Smooth muscle cell of the brain vasculature (primary cell): Measurements from ENCODE around the gene TBCE.

ENCODE experiments used
- DNase-seq: peaks from one replicate; pipeline ENCODE4 v3.0.0-alpha.2; 2012; ENCODE audit warnings: low read depth, low spot score

Gene TBCE

DNA sequence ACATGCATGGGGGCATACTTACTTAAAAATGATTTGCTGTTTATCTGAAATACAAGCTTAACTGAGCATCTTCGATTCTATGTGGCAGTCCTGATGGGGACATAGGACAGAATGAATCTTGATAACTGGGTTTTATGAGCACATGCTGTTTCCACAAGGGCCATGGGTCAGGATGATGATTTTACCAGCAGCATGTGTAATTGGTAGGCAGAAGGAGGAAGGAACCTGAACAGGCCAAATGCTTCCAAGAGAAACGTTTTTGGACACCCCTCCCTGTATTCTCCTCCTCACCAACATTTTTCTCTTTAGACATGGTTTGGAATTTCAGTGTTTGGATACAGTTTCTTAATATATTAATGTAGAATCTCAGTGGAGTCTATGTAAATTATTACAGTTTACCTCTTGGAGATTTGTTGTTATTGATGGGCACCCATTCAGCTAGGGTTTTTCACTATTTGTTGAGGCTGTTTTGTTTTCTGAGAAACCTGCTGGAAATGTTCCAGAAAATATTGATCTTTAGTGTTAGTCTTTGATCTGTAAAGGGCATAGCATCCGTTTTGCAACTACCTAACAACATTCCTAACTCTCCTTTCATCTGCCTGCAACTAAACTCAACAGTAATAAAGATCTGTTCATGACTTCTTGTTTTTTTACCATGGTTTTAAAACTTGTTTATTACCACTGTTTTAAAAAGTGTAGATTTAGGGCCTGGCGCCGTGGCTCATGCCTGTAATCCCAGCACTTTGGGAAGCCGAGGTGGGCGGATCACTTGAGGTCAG, 42.0 kb downstream of the TBCE start:
- DNase-seq = no peak

DNA sequence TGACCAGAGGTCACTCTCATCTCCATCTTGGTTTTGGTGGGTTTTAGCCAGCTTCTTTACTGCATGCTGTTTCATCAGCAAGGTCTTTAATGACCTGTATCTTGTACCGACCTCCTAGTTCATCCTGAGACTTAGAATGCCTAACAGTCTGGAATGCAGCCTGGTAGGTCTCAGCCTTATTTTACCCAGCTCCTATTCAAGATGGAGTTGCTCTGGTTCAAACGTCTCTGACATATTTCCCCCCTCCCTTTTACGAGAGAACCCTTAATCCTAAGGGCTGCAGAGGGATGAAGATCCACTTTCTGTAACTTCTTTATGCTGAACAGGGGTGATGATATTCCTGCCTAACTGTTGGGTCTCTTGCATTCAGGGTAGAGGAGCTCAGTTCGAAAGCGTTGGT, 43.2 kb downstream of the TBCE start:
- no peak for DNase-seq

DNA sequence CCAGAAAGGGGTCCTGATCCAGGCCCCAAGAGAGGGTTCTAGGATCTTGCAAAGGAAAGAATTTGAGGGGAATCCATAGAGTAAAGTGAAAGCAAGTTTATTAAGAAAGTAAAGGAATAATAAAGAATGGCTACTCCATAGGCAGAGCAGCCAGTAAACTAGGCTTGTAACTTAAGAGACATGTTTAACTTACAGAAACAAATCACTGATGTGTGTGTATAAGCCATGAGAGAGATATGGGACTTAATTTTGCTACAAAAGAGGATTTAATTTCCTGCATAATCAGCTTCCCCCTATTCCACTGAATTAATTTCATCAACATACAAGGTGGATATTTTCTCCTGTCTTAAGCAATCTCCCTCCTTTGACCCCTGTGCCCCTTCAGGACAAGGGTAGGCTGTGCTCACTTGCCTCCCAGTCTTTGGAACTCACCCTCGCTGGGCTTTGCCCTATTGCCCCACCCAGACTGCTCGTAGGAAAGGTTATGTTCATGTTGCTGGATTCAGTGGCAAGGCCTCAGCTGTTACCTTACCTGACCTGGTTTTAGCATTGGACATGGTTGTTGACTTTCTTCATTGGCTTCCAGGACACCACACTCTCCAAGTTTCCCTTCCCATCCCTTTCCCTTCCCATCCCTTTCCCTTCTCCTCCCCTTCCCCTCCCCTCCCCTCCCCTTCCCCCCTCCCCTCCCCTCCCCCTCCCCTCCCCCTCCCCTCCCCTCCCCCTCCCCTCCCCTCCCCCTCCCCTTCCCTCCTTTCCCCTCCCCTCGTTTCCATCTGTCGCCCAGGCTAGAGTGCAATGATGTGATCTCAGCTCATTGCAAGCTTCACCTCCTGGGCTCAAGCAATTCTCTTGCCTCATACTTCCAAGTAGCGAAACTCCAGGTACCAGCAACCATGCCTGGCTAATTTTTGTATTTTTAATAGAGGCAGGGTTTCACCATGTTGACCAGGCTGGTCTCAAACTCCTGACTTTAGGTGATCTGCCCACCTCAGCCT, 44.6 kb downstream of the TBCE start:
- no peak for DNase-seq

DNA sequence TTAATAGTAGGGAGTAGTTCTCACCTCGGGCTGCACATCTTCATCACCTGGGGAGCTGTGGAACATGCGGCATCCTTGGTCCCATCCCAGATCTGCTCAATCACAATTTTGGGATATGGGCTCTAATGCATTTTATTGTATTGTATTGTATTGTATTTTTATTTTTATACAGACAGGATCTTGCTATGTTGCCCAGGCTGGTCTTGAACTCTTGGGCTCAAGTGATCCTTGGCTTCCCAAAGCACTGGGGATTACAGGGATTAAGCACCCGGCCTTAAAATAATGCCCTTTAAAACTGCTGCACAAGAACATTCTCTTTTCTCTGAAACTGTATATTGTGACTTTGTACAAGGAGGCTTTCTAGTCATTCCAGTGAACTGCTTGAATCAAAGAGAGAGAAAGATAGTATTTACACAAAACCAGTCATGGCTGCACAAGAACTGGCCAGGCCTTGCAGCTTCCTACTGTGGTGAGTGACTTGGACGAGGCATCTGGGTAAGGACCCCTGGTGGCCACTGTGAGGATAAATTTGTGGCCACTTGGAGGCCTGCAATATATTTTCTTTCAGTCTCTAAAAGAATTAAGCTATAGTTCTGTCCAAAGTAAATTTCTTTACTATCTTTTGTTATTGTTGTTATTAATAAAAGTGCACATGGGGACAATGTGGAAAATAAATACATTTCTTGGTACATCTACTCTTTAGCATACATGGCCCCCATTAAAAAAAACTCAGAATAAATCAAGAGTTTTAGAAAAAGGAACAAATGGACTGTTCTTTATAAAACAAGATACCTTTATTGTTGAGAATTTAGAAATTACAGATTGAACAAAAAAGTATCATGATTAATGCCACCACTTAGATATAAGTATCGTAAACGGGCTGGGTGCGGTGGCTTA, 48.0 kb downstream of the TBCE start:
- DNase-seq = peak; percentile 52

DNA sequence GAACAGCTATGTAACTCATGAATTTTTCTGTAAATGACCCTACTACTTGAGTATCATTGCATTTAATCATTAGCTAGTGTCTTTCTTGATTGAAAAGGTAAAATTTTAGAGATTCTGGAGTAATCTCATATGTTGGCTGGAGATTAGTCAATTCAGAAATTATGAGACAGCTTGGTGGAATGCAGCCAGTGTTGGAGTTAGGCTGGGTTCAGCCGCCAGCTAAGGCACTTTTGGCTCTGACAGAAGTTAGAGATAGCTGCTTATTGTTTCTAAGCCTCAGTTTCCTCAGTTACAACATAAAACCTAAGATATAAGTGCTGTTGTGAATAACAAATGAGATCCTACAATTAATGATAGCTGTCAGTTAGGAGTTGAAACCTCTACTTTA, 49.4 kb downstream of the TBCE start:
- DNase-seq = no peak

DNA sequence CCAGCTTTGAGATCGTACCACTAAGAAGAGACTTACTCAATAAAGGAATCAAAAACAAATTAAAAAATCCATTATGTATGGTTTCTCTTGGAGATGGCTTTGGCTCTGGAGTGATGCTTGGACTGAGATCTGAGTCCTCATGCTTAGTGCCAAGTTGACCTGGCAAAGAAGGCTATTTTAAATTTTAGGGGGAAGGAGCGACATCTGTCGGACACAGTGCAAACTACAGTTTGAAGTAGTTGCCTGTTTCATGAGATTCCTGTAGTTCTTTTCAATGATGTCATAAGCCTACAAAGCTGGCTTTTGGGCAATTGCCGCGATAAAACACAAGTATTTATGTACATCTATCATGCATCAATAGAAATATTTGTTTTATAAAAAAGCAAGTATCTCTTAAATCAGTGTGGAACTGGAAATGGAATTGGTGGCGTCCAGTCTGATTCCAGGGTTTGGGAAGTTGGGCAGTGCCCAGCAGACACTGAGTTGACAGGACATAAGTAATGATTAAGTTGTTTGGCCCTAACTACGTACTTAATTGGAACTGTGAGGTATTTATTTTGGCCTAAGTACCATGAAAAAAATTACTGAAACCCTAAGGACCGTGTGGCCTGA, 50.0 kb downstream of the TBCE start:
- peak; percentile 61 for DNase-seq

DNA sequence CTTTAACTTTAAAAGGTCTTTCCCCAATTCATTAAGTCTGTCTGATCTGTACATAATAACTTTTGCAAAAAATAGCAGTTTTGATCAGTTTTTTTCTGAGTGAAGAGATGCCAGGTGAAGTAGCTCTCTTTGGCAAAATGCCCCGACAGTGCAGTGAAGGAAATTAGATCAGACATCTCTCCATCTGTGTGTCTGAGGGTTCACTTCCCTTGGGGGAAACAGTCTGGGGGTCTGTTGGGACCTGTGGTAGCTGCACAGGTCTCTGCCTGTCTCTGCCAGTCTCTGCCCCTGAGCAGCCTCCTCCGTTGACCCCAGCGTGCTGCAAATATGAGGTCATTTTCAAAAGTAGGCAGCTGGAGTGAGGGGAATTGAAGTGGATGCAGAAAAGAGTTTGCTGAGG, 54.5 kb downstream of the TBCE start:
- no peak for DNase-seq

DNA sequence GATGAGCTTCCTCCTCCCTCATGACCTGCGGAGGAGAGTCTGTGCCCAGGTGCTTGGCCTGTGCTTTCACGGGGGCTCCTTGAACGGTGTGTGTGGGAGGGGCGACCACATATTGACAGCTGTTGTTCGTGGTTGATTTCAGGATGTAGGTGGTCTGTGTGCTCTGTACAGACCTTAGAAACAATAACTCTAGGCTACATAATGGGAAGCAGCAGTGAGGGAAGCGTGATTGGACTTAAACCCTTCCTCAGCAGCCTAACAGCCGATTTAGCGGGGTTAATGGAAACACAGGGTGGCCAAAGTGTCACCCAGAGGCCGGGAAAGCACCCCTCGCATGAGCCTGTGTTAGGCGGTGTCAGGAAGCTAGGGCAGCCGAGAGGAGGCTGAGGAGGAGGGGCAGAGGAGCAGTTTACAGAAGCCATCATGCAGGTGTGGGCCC, 56.0 kb downstream of the TBCE start:
- DNase-seq = no peak

DNA sequence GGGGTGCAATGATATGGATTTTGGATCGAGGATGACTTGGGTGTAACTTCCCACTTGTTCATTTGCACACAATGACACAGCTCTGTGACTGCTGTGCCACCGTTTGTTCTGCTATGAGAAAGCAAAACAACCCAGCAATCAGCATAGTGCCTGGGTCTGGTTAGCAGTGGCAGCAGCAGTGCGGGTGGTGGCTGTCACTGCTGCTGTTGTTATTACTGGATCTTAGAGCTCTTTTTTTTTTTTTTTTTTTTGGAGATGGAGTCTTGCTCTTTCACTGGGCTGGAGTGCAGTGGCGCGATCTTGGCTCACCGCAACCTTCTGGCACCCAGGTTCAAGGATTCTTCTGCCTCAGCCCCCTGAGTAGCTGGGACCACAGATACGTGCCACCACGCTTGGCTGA, 56.9 kb downstream of the TBCE start:
- DNase-seq = no peak

DNA sequence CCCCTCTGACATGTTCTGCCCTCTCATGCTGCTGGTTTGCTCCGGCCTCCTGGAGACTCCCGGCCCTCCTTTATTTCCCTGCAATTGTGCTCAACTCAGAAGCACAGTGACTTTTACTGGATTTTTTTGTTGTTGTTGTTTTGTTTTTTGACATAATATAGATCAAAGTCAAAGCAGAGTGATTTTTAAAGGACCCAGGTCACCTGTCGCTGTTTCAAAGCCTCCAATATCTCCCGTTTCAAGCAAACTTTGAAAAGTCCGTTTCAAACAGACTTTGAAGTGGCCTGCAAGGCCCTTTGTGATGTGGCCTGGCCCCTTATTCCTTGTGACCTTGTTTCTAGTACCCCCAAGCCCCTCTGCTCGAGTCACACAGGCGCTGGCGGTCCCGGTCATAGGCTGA, 58.1 kb downstream of the TBCE start:
- DNase-seq = no peak

DNA sequence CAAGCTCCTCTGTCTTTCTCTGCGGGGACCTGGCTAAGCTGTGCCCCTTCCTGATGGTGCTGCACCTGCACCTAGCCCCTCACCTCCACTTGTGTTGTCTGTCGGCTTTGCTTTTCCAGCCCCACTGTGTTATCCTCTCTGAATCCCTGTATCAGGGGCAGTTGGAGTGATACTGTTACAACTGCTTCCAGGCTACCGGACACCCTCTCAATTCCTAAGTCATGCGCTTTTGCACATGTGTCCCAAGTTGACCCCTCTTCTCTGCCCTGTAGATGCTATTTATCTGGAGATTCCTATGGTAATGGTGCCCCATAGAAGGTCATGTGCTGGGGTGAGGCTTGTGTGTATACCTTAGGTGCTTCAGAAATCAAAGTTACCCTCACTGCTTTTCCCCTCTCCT, 58.9 kb downstream of the TBCE start:
- no peak for DNase-seq

DNA sequence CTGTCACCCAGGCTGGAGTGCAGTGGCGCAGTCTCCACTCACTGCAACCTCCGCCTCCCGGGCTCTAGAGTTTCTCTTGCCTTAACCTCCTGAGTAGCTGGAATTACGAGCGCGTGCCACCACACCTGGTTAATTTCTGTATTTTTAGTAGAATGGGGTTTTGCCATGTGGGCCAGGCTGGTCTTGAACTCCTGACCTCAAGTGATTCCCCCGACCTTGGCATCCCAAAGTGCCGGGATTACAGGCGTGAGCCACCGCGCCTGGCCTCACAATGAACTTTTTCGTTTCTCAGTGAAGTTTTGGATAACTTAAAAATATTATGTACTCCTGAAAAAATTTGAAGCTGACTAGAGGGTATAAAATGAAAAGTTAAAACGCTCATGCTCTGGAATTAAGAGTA, 59.5 kb downstream of the TBCE start:
- DNase-seq = no peak

DNA sequence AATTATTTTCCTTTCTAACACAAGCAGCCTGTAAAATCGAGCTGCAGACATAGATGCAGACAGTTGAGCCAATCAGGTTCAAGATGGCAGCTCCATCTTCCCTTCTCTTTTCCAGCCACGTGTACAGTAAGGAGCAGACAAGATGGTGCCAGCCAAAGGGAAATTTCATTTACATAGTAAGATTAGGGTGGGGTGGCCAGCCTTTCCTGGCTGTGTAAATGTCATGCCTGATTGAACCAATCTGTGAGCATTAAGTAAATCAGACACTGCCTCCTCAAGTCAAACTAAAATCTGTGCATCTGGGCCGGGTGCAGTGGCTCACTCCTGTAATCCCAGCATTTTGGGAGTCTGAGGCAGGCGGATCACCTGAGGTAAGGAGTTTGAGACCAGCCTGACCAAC, 60.2 kb downstream of the TBCE start:
- no peak for DNase-seq

DNA sequence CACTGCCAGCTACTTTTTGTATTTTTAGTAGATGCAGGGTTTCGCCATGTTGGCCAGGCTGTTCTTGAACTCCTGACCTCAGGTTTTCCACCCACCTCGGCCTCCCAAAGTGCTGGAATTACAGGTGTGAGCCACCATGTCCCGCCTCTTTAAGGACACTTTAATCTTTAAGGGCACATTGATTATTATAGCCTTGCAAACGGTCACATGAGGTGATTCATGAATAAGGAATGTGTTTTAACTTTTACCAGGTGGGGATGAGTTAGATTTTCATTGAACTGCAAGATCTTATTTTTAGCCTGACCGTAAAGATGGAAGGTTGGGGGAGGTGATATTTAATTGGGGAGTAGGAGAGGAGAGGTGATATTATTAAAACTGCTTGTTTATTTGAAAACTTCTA, 61.9 kb downstream of the TBCE start:
- no peak for DNase-seq

DNA sequence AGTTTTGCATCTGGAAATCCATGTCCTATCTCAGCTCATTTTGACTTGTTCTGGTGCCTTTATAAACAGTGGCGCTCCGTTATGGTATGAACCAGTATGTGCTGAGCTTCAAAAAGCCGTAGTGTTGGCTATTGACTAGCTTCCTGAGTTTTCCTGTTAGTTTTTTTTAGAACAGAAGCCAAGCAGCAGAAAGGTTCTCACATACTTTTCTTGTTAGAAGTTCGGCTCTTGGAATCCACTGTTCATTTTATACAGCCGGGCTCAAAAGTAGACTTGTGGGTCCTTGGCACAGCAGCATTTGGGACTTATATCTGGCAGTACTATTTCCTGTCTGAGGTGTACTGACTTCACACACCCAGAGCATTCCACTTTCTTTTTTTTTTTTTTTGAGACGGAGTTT, 63.8 kb downstream of the TBCE start:
- DNase-seq = no peak

DNA sequence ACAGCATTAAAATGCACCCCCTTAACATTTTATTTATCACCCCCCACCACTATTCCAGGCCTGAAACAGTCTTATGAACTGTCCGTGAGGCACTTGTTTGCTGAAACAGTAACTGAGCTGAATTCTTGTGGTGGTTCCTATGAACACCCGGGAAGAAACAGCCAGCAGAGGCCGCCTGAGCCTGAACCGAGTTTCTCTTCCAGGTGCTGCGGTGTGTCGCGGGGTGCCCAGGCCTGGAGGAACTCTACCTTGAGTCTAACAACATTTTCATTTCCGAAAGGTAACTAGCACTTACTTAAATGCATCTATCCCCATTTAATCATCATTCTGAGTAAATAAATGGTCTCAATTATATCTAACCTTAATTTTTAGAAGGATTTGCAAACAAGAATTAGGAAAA, 66.8 kb downstream of the TBCE start:
- no peak for DNase-seq

DNA sequence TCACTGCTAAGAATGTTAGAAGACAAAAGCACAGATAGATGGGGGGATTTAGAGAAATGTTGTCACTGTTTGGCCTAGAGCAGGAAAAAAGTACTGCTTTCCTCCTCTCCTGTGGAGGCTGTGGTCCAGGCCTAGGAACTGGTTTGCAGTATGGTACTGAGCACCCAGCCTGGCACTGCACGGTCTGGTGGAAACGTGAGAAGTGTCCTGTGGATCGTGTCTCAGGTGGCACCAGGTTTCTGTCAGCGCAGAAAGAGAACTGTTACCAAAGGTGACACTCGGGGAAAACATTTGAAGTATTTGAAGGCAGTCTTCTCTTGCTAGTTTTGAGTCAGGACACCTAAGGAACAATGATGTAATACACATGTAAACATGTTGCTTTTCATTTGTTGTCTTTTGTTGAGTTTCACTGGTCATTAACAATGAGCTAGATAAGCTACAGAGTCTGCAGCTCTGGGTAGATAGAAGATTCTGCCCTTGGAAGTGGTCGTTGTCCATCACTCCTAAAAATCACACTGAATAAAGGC, 74.0 kb downstream of the TBCE start:
- no peak for DNase-seq

DNA sequence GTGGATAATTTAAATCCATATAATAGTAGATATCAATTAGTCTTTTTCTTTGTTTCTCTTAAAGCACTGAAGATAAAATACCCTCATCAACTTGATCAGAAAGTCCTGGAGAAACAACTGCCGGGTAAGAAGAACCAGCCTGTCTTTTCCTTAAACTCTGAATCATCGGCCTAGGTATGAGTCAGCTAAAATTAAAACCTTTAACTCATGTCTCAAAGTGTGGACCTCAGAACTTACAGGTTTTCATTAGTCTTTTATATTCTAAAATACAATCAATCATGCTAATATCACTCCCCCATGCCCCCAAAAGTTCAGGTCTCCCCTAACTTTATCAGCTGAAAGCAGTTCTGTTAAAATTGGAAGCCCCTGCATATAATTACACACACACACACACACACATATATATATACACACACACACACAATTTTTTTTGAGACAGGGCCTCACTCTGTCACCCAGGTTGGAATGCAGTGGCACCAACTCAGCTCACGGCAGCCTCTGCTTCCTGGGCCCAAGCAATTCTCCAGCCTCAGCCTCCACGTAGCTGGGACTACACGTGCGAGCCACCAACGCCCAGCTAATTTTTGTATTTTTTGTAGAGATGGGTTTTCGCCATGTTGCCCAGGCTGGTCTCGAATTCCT, 75.7 kb downstream of the TBCE start:
- DNase-seq = peak; percentile 9

DNA sequence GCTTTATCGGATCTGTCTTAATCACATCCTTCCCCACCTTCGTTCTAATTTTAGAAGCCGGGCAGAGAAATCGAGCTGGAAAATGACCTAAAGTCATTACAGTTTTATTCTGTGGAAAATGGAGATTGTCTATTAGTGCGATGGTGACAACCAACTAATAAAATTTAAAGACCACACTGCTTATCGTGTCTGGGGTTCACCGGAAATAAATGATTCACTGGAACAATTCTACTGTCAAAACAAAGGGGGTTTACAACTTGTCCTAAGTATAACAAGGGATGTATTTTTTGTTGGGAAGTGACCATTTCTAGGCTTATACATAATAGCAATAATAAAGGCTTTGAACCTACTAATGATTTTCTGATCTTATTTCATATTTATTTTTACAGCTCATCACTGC, 81.4 kb downstream of the TBCE start:
- no peak for DNase-seq

DNA sequence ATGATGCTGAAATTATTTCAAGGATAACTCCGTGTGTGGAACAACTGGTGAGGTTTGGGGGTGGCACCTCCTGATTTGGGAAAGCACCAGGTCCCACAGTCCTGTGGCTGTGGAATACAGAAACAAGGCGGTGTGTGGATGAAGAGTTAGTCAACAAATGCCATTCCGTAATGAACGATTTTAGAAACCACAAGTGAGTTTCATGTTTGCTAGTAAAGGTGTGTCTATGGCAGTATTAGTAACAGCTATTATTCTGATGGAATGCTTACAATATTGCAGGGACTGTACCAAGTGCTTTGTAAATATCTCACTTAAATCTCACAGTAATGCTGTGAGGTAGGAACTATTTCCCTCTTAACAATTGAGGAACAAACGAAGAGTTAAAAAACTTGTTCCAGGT, 83.2 kb downstream of the TBCE start:
- no peak for DNase-seq
